ENCODE measurements around the gene MXI1.

MXI1 gene

DNA sequence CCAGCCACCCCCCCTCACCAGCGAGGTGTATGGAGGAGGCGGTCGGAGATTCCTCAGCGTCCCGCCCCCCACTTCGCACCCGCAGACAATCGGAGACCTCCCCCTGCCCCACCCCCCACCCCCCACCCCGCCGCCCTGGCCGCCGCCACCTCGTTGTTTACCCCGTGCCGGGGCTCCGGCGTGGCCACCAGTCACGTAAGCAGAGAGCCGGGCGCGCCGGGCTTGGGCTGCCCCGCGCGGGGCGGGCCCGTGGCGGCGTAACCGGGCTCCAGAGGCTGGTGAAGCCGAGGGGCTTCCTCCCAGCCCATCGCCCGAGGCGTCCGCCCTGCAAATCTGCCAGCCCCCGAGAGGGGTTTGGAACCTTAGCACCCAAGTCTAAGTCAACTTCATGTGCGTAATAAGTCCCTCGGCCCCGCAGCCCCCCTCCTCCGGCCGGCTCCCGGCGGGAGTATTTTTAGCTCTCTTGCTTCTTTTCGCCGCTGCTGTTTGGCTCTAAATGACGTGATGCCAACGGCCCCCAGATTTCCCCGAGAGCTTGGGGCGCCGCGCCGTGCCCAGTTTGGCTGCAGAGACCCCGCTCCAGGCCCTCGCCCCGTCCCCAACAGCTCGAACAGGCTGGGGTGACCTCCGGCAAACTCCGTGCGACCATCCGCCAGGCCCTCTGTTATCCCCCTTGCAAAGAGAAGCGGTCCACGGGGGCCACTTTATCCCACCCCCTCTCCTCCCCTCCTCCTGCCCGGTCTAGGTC lies 2.7 kb downstream of the MXI1 start:
- peak; percentile 25 for DNase-seq (ENCODE audit: low read depth)
- TF ChIP-seq, protein P1, sequence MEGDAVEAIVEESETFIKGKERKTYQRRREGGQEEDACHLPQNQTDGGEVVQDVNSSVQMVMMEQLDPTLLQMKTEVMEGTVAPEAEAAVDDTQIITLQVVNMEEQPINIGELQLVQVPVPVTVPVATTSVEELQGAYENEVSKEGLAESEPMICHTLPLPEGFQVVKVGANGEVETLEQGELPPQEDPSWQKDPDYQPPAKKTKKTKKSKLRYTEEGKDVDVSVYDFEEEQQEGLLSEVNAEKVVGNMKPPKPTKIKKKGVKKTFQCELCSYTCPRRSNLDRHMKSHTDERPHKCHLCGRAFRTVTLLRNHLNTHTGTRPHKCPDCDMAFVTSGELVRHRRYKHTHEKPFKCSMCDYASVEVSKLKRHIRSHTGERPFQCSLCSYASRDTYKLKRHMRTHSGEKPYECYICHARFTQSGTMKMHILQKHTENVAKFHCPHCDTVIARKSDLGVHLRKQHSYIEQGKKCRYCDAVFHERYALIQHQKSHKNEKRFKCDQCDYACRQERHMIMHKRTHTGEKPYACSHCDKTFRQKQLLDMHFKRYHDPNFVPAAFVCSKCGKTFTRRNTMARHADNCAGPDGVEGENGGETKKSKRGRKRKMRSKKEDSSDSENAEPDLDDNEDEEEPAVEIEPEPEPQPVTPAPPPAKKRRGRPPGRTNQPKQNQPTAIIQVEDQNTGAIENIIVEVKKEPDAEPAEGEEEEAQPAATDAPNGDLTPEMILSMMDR (IDR thresholded peaks at IDR 0.05; ENCODE audit: low read length, missing control alignments), result no peak
- H3K4me3 ChIP-seq (replicated peaks; ENCODE audit: low read depth, low read length), result peak overlapping the region; percentile 80

DNA sequence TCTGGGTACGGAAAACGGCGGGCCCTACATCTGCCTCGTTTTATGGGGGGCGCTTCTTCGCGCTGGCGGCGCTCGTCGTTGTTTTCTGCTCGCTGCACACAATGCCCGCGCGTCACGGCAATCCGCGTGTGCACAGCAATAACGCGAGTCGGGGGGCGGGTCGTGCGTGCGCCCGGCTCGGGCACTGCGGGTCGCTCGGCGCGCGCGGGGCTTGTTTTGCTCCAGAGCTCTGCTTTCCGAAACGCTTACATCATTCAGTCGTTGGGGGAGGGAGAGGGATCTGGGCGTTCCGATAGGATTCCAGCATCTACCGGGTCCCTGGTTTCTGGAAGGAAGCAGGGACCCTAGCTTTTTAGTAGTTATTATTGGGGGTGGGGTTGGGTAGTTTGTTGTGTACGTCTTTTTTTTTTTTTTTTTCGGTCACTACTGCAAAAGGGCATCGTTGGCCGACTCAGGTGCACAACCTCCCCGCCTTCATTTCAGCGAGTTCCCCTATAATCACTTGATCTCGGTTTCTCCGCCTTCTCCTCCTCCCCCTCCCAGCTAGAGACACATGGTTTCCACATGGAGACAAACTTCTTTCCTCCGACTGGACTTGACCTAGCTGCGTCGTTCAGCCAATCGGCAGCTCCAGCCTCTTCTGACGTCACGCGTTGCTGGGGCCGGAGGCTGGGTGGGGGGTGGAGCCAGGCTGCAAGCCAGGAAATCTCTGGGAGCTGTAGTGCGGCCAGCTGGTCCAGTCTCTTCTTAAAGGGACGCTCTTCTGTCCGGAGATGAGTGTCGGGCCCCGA lies 3.5 kb downstream of the MXI1 start:
- H3K4me3 ChIP-seq (replicated peaks; ENCODE audit: low read depth, low read length), result peak overlapping the region; percentile 80
- TF ChIP-seq, protein P1 (IDR thresholded peaks at IDR 0.05; ENCODE audit: low read length, missing control alignments), result no peak
- DNase-seq (ENCODE audit: low read depth), result peak; percentile 99

DNA sequence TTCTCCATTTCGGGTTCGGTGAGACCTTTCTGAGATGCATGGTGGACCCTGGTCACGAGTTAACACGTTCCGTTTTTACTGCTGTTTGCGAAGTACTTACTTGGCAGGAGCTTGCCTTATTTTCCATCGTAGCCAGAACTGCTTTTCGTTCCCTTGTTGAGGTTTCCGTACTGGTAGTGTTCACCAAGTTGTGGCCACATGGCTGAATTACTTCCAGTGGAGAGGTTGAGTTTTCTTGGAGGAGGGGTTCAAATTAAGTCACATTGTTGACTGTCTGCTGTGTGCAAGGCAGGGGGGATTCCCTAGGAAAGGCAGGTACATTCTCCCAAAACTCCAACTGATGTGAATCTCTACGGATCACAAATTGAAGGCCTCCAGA lies 4.0 kb downstream of the MXI1 start:
- DNase-seq (ENCODE audit: low read depth), result no peak
- TF ChIP-seq, protein P1 (IDR thresholded peaks at IDR 0.05; ENCODE audit: low read length, missing control alignments), result no peak

DNA sequence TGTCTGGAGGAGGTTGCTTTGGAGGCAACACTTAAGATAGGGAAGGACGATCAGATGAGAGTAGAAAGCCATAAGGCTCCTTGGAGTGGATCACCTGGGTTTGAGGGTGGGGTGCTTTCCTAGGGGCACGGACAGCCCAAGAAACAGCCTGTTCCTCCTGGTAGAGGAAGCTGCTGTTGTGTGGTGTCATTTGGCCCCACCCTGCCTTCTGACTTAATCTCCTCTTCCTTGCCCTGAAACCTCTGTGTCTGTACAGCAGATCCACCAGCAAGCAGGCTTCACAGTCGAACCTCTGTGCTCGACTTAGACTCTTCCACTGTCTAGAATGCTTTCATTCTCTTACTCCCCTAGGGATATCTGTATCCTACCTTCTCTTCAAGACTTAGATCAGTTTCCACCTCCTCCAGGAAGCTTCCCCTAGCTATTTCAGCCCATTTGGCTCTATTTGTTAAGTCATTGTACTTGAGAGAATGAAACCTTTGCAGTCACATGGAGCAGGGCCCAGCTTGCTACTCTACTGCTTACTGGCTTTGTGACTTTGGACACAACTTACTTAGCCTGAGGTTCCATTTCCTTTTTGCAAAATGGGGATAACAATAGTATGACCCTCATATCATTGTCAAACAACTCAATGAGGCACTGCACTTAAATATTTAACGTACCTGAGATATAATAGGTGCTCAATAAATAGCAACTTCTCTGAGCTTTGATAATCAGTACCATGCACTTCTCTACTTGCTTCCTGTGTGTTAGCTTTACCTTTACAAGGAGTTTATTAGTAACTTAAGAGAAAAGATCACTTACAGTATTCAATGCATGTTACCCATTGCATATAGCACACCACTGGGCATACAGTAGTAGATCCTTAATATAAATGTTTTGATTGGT lies 5.0 kb downstream of the MXI1 start:
- TF ChIP-seq, protein P1 (IDR thresholded peaks at IDR 0.05; ENCODE audit: low read length, missing control alignments), result no peak
- no peak for DNase-seq (ENCODE audit: low read depth)
- no peak overlapping the region for H3K4me3 ChIP-seq (replicated peaks; ENCODE audit: low read depth, low read length)

More for the DNA sequence above, 4.0 kb downstream of the MXI1 start:
- H3K4me3 ChIP-seq (replicated peaks; ENCODE audit: low read depth, low read length), result peak overlapping the region; percentile 80

DNA sequence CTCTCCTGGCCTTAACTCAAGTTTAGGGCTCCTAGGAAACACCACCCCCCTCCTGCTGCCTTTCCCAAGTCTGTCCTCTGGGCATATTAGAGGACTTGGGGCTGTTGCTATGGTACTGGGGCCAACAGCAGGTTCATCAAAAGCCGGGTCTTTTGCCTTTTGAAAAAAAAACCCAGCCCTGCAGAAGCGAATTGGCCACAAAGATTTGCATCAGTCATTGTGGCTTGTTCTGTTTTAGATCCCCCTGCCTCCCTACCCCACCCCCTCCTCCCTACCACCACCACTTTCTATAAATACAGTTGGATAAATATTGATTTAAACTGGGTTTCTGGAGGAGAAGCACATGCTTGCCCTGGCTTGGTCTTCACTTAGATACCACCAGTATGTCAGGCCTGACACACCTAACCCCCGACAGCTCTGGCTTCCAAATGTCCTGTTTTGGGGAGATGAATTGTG lies 7.0 kb downstream of the MXI1 start:
- H3K4me3 ChIP-seq (replicated peaks; ENCODE audit: low read depth, low read length), result no peak overlapping the region
- DNase-seq (ENCODE audit: low read depth), result no peak
- TF ChIP-seq, protein P1 (IDR thresholded peaks at IDR 0.05; ENCODE audit: low read length, missing control alignments), result no peak

DNA sequence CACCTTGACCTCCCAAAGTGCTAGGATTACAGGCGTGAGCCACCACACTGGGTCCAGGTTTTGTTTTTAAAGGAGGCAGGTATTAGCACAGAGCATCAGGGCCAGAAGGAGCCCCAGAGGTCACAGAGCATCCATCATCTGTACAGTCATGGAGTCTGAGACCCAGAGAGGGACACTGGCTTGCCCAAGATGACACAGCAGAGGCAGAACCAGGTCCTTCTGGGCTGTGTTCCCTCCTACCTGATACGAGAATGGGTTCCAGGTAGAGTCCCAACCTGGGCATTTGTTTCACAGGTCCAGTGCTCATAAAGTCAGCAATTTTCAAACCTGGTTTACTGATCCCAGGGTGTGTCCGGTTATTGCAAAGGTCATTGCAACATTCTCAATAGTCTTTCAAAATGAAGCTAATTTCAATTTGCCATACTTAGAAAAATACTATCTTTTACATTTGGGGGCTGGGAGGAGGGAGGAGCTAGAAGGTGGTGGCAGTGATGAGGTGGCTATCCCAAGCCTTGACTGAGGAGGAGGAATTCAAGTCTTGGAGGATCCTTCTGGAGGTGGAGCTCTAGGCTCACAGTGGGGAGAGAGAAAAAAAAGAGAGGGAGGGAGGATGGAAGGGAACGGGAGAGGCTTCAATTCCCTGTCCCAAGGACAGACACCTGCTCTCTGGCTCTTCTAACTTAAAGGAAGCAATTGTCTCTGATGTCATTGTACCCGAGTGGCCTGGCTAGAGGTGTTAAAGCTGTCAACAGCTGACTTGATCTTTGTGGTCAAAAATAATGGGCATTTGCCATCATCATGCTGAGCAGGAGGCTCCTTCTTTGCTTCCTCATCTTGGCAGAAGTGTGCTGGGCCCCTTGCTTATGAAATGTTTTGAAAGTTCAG lies 8.1 kb downstream of the MXI1 start:
- no peak overlapping the region for H3K4me3 ChIP-seq (replicated peaks; ENCODE audit: low read depth, low read length)
- DNase-seq (ENCODE audit: low read depth), result no peak
- TF ChIP-seq, protein P1 (IDR thresholded peaks at IDR 0.05; ENCODE audit: low read length, missing control alignments), result no peak
